H1 (cell line): Measurements from ENCODE around the gene SMIM20. TPM values are rescaled to one million over a fixed set of nuclear protein-coding genes. Genes with fewer than 3 reads are reported as not detected.

ENCODE experiments used
- CHD2 ChIP-seq: IDR thresholded peaks from 2 replicates; pipeline ENCODE4 v1.6.1; 2012; ENCODE audit warnings: low read length, improper control_type of control experiment
- CHD7 ChIP-seq: fragments of 300-600 bp; sonication (generic); IDR thresholded peaks from 2 replicates; pipeline ENCODE4 v1.7.1; 2012; ENCODE audit warnings: low read length, moderate library complexity, mild to moderate bottlenecking, inconsistent platforms; ENCODE audit not compliant: insufficient replicate concordance
- RBBP5 ChIP-seq: IDR thresholded peaks from 2 replicates; pipeline ENCODE4 v1.7.1; 2012; ENCODE audit warnings: low read depth, mild to moderate bottlenecking, inconsistent platforms, low read length, moderate library complexity, borderline replicate concordance
- polyA plus RNA-seq, 7 experiments: library from polyadenylated mRNA; depleted of rRNA in 3 of 7; stranded (reverse) in 5 of 7; unstranded in 2 of 7; fragments of >200 nt in 5 of 7; fragments of 200-250 nt in 2 of 7; gene quantifications; 1 replicate in 5 of 7; 2 replicates in 1 of 7; 4 replicates in 1 of 7; pipeline versions ENCODE4 v1.2.1 to v1.2.3, GENCODE V29; 2011 to 2013; ENCODE audit warnings: missing spikeins in 2 of 7, mixed read lengths in 2 of 7
- total RNA-seq: library from RNA; stranded (reverse); fragmentation: NEBNext Ultra II Directional; extraction: Animal tissue kit (Norgen Biotek cat#: 25700); gene quantifications from 2 replicates; pipeline ENCODE4 v1.2.1, GENCODE V29; 2021

The SMIM20 gene
- total and polyA plus RNA-seq, 2 of the 8 experiments (the other 6 are each of a cell fraction or from before 2014, with no cell fraction given), result 21.9 to 36.9 TPM

- TF ChIP-seq CHD7 (no peak), RBBP5 (no peak), CHD2 (no peak)
Measured at GRCh38 chr4:25892796-25893195, 21.2 kb upstream of the SMIM20 start (continued).
